SK-N-SH (cell line): Measurements from ENCODE around the gene PGF.

ENCODE experiments used
- CHD2 ChIP-seq: fragments of 150-350 bp; IDR thresholded peaks from 2 replicates; pipeline ENCODE4 v1.6.1; 2018; ENCODE audit warnings: low read length; ENCODE audit not compliant: partially characterized antibody
- EP300 ChIP-seq, 2 experiments: IDR thresholded peaks; 2 replicates each; pipeline versions ENCODE4 v1.4.0 to v1.6.1; 2012; ENCODE audit warnings: borderline replicate concordance in 1 of 2, low read depth in 1 of 2, low read length in 1 of 2
- TF ChIP-seq, protein P1 (sequence below): fragments of 200-600 bp; sonication (generic); IDR thresholded peaks from 2 replicates; pipeline ENCODE4 v1.6.1; 2017; ENCODE audit warnings: antibody characterized with exemption, mild to moderate bottlenecking, moderate library complexity

DNA sequence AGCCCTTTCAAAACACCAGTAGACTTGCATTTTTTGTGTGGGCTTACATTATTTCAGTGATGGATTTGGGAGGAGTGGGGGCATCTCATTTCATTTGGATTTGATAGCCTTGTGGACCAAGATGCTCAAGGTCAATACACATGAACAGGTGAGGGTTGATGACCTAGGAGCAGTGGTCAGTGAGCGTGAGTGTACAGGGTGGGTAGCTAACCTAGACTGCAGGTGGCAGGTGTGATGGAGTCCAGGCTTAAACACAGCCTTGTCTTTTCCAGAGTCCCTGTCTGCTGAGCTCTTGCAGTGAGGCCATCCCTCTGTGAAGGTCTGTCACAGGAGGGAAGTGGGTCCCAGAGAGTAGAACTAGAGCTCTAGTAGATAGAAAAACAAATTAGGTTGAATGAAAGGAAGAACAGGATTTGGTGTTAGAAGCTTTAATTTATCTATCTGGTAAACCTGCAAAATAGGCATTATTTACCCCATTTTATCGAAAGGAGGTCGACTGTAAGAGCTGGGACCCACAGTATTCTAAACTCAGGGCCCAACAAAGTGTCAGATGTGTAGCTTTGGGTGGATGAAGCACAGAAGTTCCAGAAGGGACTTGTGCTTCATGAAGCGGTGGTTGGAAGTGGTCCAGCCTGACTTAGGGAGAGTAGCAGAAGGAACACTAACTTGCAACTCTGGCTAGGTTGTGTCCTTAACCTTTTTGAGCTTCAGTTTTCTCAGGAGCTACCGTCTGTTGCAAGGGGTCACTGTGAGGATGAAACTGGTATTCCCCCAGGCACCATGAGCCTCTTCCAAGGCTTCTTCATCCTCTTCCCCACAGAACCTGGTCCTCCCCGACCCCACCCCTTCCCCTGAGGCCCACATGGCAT, 50.5 kb downstream of the PGF start:
- TF ChIP-seq, protein P1, sequence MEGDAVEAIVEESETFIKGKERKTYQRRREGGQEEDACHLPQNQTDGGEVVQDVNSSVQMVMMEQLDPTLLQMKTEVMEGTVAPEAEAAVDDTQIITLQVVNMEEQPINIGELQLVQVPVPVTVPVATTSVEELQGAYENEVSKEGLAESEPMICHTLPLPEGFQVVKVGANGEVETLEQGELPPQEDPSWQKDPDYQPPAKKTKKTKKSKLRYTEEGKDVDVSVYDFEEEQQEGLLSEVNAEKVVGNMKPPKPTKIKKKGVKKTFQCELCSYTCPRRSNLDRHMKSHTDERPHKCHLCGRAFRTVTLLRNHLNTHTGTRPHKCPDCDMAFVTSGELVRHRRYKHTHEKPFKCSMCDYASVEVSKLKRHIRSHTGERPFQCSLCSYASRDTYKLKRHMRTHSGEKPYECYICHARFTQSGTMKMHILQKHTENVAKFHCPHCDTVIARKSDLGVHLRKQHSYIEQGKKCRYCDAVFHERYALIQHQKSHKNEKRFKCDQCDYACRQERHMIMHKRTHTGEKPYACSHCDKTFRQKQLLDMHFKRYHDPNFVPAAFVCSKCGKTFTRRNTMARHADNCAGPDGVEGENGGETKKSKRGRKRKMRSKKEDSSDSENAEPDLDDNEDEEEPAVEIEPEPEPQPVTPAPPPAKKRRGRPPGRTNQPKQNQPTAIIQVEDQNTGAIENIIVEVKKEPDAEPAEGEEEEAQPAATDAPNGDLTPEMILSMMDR = no peak
- TF ChIP-seq CHD2 = no peak
- no peak for TF ChIP-seq EP300 (IDR thresholded peaks at IDR 0.05; ENCODE audit: borderline replicate concordance in 1 of 2, low read depth in 1 of 2, low read length in 1 of 2)
